GM19193 (cell line): ENCODE results near the gene FBXO9.
A peak's percentile ranks its signal among the peaks of the same experiment; 100 is the strongest.

ENCODE experiments used
- POLR2A ChIP-seq: IDR thresholded peaks from 4 replicates; pipeline ENCODE4 v1.6.1; 2011; ENCODE audit not compliant: insufficient read depth, insufficient read length; ENCODE audit errors: extremely low read depth

Gene FBXO9

DNA sequence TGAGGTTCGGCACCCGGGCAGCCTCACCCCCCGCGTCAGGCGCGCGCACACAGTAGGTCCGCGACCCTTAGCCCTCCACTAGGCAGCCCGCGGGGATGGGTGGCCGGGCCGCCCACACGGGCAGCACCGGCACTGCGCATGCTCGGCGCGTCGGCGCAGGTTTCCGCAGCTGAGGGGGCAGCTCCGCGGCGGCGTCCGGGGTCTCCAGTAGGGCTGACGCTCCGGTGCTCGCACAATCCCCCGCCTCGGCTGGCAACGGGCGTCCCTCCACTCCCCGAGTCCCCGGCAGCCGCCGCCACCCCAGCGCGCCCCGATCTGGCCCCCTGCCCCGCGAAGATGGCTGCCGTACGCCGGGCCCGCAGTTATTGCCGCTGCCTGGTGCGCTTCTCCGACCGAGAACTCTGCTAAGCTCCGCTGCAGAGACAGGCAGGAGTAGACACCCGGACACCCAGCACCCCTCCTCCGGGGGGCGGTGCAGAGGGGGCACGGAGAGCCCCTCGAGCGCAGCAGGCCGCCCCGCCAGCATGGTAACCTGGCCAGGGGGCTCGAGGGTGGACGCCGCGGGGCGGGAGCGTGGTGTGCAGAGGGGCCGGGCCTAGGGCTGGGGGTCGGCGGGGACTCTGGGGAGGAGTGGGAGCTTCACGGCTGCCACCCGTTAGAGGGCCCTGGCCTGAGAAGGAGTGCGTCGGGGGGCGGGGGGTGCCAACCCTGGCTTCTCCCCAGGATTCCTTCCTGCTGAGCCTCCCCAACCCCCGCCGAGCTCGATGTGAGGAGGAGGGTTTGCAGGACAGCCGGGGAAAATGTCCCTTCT is at the start of gene FBXO9:
Gene FBXO9, plus strand, starts transcription at position 139 of the 811 bp plus-strand sequence. Its CDS starts 386 bp downstream, at position 525.
- peak; percentile 70 for TF ChIP-seq POLR2A

DNA sequence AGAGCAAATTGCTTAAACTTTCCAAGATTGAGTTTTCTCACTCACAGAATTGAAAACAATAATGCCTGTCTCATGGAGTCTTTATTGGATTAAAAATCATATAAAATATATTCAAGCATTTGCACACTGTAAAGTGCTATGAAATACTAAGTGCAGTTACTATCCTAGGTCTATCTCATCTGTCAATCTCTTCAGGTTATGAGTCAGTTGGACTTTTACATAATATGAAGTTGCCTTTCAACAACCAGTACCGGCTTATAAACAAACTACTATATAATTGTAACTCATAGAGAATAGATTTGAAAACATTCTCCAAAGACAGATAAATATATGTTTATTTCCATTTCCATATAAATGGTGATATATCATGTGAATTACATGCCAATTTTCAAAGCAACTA is 49.7 kb upstream of the FBXO9 start:
- TF ChIP-seq POLR2A: no peak

DNA sequence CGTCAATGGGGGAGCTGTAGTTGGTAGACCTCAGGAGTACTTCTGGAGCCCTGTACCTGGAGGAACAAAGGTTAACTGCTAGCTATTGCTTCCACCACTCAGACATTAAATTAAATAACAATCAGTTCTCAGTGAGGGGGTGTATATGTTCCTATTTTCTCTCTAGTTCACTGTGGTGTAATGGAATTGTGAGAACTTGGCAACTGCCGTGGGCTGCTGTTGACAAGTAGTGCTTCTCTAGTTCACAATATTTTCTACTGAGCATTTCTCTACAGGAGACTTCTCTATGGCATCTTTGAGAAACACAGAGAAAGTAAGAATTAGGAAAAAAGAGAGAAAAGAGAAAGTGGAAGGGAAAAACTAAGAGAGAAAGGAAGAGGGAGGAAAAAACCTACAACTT is 46.8 kb upstream of the FBXO9 start:
- no peak for TF ChIP-seq POLR2A

- no peak for TF ChIP-seq POLR2A
Observed at GRCh38 chr6:53020005-53020744, 45.0 kb upstream of the FBXO9 start.

DNA sequence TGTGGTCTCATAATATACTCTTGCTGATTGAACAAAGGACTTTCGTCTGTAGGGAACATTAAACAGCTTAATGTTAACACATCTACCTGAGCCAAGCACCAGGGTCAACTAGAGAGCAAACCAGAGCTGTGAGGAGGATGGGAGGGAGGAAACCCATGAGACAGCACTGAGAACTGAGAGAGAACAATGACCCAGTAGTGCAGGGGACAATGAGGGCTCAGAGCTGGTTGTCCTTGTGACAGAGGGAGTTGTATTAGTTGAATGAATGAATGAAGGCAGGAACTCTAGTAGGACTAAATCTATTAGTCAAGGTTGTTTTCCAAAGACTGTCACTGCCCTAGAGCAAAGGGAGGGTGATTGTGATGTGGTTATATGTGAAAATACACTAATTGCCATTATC is 41.9 kb upstream of the FBXO9 start:
- no peak for TF ChIP-seq POLR2A

DNA sequence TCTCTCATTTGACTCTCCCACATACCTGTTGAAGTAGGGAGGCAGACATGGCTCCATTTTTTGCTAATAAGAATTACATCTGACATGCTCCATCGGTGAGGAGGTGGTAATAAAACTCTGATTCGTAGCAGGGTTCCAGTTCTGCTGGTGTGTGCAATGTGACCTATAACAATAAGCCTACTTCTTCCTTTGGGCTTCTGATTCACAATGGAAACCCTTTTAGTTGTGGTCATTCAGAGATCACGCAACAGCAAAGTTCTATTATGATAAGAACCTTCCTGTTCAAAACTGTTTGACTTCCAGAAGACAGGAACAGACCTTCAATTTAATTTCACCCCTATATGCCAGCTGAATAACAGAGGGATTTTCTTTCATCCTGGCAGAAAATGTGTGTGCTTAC is 38.7 kb upstream of the FBXO9 start:
- TF ChIP-seq POLR2A: no peak

GRCh38 chr6:53027131-53027718 is 38.0 kb upstream of the FBXO9 start:
- no peak for TF ChIP-seq POLR2A

- no peak for TF ChIP-seq POLR2A
Observed at GRCh38 chr6:53028467-53028866, 36.7 kb upstream of the FBXO9 start.

- TF ChIP-seq POLR2A: no peak
Observed at GRCh38 chr6:53029257-53029656, 35.9 kb upstream of the FBXO9 start.

DNA sequence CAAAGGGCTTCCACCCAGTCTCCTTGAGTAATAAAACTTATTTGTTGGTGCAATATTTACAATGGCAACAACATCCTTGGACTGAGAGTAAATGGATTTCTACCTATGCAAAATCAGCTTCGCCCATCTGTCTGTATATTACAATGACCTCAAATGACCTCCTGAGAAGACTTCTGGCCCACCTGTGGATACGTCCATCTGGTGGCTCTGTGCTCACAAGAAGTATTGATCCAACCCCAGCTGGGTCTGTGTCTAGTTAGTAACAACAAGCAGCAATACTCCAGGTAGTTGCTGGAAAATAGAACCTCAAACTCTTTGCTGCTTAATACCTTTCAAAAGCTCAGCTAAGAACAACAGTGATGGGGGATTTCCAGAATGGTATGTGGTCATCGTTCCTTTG is 35.4 kb upstream of the FBXO9 start:
- TF ChIP-seq POLR2A: no peak

- TF ChIP-seq POLR2A: no peak
Observed at GRCh38 chr6:53031281-53031680, 33.9 kb upstream of the FBXO9 start.

GRCh38 chr6:53032849-53033248 is 32.4 kb upstream of the FBXO9 start:
- no peak for TF ChIP-seq POLR2A

DNA sequence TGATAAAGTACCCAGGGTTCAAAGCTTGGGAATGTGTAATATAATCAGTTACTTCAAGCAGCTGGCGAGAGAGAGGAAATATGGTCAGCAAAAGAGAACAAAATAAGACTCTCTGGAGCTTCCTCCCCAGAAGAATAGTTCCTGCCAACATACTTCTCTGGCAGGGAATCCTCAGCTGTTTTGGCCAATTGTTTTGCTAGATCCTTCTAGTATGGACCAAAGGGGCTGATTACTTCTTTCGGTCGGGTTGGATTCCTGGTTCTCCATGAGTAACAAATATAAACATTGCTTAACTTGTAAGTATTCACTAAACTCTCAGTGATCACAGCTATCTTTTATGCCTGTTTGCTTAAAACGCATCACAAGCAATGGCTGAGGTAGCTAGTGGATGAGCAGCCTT is 31.4 kb upstream of the FBXO9 start:
- no peak for TF ChIP-seq POLR2A

DNA sequence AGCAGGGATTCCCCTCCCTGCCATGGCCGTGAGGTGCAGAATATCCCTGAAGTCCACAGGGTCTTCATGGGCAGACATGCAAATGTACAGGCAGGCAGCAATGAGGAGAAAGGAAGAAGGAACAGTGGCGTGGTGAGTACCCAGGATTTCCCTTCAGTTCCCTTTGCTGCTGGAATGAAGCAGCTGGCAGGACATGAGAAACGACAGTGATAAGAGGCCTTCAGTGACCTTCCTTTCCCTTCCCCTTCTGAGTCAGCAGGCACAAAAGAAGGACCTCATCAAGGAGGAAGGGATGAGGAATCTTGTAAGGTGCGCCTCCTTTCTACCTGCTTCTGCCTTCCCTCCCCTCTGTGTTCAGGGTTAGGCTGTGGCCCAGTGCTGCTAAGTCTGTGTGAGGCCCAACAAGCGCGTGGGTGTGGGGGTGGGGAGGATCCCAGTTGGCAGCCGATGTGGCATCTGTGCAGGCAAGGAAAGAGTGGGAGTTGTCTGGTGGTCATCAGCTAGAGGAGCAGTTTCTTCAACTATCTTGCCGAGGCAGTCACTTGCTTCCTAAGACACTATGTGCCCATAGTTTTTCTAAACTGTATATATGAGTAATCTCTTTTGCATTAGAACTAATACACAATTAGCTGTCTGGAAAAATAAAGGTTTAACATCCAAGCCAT is 29.5 kb upstream of the FBXO9 start:
- no peak for TF ChIP-seq POLR2A

DNA sequence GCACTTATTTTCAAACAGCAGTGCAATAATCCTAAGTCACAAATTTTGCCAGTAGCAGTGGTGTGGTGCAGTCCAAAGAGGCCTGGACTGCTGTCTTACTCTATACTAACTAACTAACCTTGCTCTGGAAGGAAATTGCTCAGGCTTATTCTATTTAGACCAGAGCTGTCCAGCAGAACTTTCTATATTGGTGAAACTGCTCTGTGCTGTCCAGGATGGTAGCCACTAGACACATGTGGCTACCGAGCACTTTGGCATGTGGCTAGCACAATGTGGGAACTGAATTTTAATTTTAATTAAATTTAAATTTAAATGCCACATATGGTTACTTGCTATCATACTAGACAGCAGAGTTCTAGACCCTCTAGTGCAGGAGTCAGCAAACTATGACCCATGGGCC is 27.1 kb upstream of the FBXO9 start:
- TF ChIP-seq POLR2A: no peak
